ENCODE measurements around the gene RNU1-3.
"Not testable (repeated sequence)": the region's sequence is repeated elsewhere in the genome, so short reads cannot be mapped to it uniquely, and the experiment has no call there.

The RNU1-3 gene

GRCh38 chr1:16665836-16666235 is 912 bp downstream of the RNU1-3 start:
- H3K4me3 Mint-ChIP-seq; H3K27ac Mint-ChIP-seq (ENCODE audit: low read depth); DNase-seq (ENCODE audit: low spot score in 2 of 2); H3K27me3 Mint-ChIP-seq; ATAC-seq (replicated peaks; ENCODE audit: extremely low read depth, poor library complexity, severe bottlenecking); H3K9me3 Mint-ChIP-seq; H3K4me1 Mint-ChIP-seq; H3K36me3 Mint-ChIP-seq (ENCODE audit: insufficient read depth): not testable (repeated sequence)

- not testable (repeated sequence) for H3K4me1 Mint-ChIP-seq; H3K27ac Mint-ChIP-seq (ENCODE audit: low read depth); H3K4me3 Mint-ChIP-seq; H3K27me3 Mint-ChIP-seq; ATAC-seq (replicated peaks; ENCODE audit: extremely low read depth, poor library complexity, severe bottlenecking); H3K9me3 Mint-ChIP-seq; H3K36me3 Mint-ChIP-seq (ENCODE audit: insufficient read depth); DNase-seq (ENCODE audit: low spot score in 2 of 2)
Observed at GRCh38 chr1:16658234-16658633, 8.5 kb downstream of the RNU1-3 start.

DNA sequence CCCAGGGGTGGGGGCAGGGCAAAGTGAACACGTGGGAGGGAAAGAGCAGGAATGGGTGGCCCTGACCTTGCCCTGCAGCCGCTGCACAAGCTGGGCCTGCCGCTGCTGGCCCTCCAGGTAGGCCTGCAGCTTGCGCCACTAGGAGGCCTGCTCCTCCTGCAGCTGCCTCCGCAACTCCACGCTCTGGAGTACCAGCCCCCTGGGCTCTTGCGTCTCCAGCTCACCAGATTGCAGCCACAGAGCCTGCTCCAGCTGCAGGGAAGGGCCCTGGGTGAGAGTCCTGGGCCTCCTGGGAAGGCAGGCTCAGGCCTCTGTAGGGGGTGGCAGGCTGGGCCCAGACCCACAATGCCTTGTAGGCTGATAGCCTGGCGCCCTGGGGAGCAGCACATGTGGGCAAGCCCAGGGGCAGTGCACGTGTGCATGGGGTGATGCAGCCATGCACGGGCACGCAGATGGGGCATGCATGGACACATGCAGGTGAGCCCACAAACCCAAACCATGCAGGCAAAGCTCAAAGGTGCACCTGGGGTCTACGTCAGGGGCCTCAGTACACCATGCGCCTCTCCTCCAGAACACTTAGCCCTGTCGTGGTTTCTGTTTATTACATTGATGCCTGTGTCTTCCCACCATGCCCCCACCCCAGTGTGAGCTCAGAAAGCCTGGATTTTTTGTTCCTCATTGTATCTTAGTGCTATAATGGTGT is 9.6 kb downstream of the RNU1-3 start:
- H3K9me3 Mint-ChIP-seq; H3K4me1 Mint-ChIP-seq; H3K36me3 Mint-ChIP-seq (ENCODE audit: insufficient read depth); H3K4me3 Mint-ChIP-seq; H3K27ac Mint-ChIP-seq (ENCODE audit: low read depth); H3K27me3 Mint-ChIP-seq; ATAC-seq (replicated peaks; ENCODE audit: extremely low read depth, poor library complexity, severe bottlenecking); DNase-seq (ENCODE audit: low spot score in 2 of 2): not testable (repeated sequence)

DNA sequence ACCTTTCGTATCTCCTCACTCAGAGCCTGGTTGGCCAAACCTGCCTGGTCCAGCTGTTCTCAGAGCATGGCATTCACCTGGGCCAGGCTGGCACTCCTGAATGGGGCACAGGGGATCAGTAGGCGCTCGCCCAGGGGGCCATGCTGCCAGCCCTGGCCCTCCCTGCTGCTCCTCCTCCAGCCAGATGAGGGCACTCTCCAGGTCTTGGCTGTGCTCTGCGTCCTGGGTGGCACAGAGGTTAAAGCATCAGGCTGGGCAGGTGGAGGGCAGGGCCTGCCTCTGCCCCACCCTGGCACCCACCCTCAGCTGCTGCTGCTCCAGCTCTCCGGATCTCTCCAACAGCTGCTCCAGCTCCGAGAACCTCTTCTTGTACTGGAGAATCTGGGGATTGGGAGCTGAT is 10.2 kb downstream of the RNU1-3 start:
- ATAC-seq (replicated peaks; ENCODE audit: extremely low read depth, poor library complexity, severe bottlenecking) = peak; percentile 43
- H3K27ac Mint-ChIP-seq (ENCODE audit: low read depth); H3K9me3 Mint-ChIP-seq: not testable (repeated sequence)

GRCh38 chr1:16651560-16651959 is 15.2 kb downstream of the RNU1-3 start:
- H3K27ac Mint-ChIP-seq (ENCODE audit: low read depth); DNase-seq (ENCODE audit: low spot score in 2 of 2); H3K27me3 Mint-ChIP-seq; H3K36me3 Mint-ChIP-seq (ENCODE audit: insufficient read depth); ATAC-seq (replicated peaks; ENCODE audit: extremely low read depth, poor library complexity, severe bottlenecking); H3K4me1 Mint-ChIP-seq; H3K4me3 Mint-ChIP-seq; H3K9me3 Mint-ChIP-seq: not testable (repeated sequence)

More for the DNA sequence above, 10.2 kb downstream of the RNU1-3 start:
- not testable (repeated sequence) for DNase-seq (ENCODE audit: low spot score in 2 of 2); H3K4me1 Mint-ChIP-seq; H3K27me3 Mint-ChIP-seq; H3K36me3 Mint-ChIP-seq (ENCODE audit: insufficient read depth); H3K4me3 Mint-ChIP-seq

DNA sequence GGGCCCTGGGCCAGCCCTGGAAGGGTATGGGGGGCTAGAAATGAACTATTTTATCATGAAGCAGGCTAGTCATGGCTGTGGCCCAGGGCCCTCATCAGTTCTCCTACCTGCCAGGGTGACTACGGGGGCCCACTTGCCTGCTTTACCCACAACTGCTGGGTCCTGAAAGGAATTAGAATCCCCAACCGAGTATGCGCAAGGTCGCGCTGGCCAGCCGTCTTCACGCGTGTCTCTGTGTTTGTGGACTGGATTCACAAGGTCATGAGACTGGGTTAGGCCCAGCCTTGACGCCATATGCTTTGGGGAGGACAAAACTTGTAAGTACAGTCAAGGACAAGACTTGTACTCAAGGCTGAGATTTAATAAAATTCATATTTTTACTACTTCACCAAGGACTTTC is 16.8 kb downstream of the RNU1-3 start:
- H3K4me3 Mint-ChIP-seq; H3K36me3 Mint-ChIP-seq (ENCODE audit: insufficient read depth); H3K27me3 Mint-ChIP-seq; H3K9me3 Mint-ChIP-seq; H3K4me1 Mint-ChIP-seq; ATAC-seq (replicated peaks; ENCODE audit: extremely low read depth, poor library complexity, severe bottlenecking); H3K27ac Mint-ChIP-seq (ENCODE audit: low read depth): not testable (repeated sequence)
- DNase-seq (ENCODE audit: low spot score in 2 of 2) = peak; percentile 9 to 14

GRCh38 chr1:16649390-16649789 is 17.4 kb downstream of the RNU1-3 start:
- peak; percentile 9 to 12 for DNase-seq (ENCODE audit: low spot score in 2 of 2)
- not testable (repeated sequence) for H3K27ac Mint-ChIP-seq (ENCODE audit: low read depth); H3K27me3 Mint-ChIP-seq; ATAC-seq (replicated peaks; ENCODE audit: extremely low read depth, poor library complexity, severe bottlenecking); H3K4me1 Mint-ChIP-seq; H3K4me3 Mint-ChIP-seq; H3K36me3 Mint-ChIP-seq (ENCODE audit: insufficient read depth); H3K9me3 Mint-ChIP-seq

DNA sequence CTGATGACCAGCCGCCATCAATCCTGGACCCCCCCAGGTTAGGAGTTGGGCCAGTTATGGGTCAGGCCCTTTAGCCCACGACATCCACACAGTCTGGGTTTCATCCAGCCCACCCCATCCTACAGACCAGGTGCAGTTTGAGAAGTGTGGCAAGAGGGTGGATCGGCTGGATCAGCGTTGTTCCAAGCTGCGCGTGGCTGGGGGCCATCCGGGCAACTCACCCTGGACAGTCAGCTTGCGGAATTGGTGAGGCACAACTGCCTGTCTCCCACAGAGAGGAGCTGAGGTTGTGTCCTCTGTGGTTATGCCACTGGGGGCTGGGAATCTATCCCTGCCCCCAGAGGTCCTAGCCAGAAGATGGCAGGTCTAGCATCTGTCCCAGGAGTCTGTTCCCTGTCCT is 18.0 kb downstream of the RNU1-3 start:
- not testable (repeated sequence) for H3K27me3 Mint-ChIP-seq; H3K9me3 Mint-ChIP-seq; DNase-seq (ENCODE audit: low spot score in 2 of 2); H3K4me3 Mint-ChIP-seq; H3K36me3 Mint-ChIP-seq (ENCODE audit: insufficient read depth); ATAC-seq (replicated peaks; ENCODE audit: extremely low read depth, poor library complexity, severe bottlenecking); H3K27ac Mint-ChIP-seq (ENCODE audit: low read depth); H3K4me1 Mint-ChIP-seq

- peak in 1 of 2 donors; percentile 9 for DNase-seq (ENCODE audit: low spot score in 2 of 2)
- not testable (repeated sequence) for H3K9me3 Mint-ChIP-seq; ATAC-seq (replicated peaks; ENCODE audit: extremely low read depth, poor library complexity, severe bottlenecking); H3K4me3 Mint-ChIP-seq; H3K4me1 Mint-ChIP-seq; H3K36me3 Mint-ChIP-seq (ENCODE audit: insufficient read depth); H3K27me3 Mint-ChIP-seq; H3K27ac Mint-ChIP-seq (ENCODE audit: low read depth)
Observed at GRCh38 chr1:16648250-16648649, 18.5 kb downstream of the RNU1-3 start.

- ATAC-seq (replicated peaks; ENCODE audit: extremely low read depth, poor library complexity, severe bottlenecking); H3K4me3 Mint-ChIP-seq; H3K9me3 Mint-ChIP-seq; H3K27ac Mint-ChIP-seq (ENCODE audit: low read depth); H3K27me3 Mint-ChIP-seq; H3K36me3 Mint-ChIP-seq (ENCODE audit: insufficient read depth); H3K4me1 Mint-ChIP-seq: not testable (repeated sequence)
- DNase-seq (ENCODE audit: low spot score in 2 of 2) = peak; percentile 9 to 14
Observed at GRCh38 chr1:16647179-16648176, 19.3 kb downstream of the RNU1-3 start.

GRCh38 chr1:16646716-16647115 is 20.0 kb downstream of the RNU1-3 start:
- H3K4me3 Mint-ChIP-seq; H3K9me3 Mint-ChIP-seq; H3K27me3 Mint-ChIP-seq; H3K36me3 Mint-ChIP-seq (ENCODE audit: insufficient read depth); H3K4me1 Mint-ChIP-seq; ATAC-seq (replicated peaks; ENCODE audit: extremely low read depth, poor library complexity, severe bottlenecking); H3K27ac Mint-ChIP-seq (ENCODE audit: low read depth): not testable (repeated sequence)
- DNase-seq (ENCODE audit: low spot score in 2 of 2) = peak in 1 of 2 donors; percentile 8

GRCh38 chr1:16646061-16646664 is 20.6 kb downstream of the RNU1-3 start:
- H3K36me3 Mint-ChIP-seq (ENCODE audit: insufficient read depth); H3K27me3 Mint-ChIP-seq; H3K4me1 Mint-ChIP-seq; H3K4me3 Mint-ChIP-seq; ATAC-seq (replicated peaks; ENCODE audit: extremely low read depth, poor library complexity, severe bottlenecking); H3K27ac Mint-ChIP-seq (ENCODE audit: low read depth); H3K9me3 Mint-ChIP-seq: not testable (repeated sequence)
- peak; percentile 9 to 13 for DNase-seq (ENCODE audit: low spot score in 2 of 2)
